ENCODE measurements around the gene ZBED5. TPM values are rescaled to one million over a fixed set of nuclear protein-coding genes. Genes with fewer than 3 reads are reported as not detected.

ZBED5 gene
- polyA plus RNA-seq, 1 donor from 2014 or later: 178 TPM

DNA sequence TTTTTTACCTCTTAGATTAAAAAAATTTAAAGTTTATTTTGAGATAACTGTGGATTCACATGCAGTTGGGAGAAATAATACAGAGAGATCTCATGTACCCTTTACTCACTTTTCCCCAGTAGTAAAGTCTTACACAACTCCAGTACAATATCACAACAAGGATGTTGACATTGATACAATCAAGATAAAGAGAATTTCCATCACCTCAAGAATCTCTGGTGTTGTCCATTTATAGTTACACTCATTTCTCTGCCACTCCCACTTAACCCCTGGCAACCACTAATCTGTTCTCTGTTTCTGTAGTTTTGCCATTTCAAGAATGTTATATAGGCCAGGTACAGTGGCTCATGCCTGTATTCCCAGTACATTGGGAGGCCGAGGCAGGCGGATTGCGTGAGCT is 10.5 kb upstream of the ZBED5 start:
- Histone ChIP-seq H3K79me2 (replicated peaks; ENCODE audit: insufficient read depth, low read length) (no peaks in the 10 kb centered on the region), H3K27me3 (ENCODE audit: insufficient read depth, low read depth, low read length) (no peaks in the 10 kb centered on the region), H3K9ac (ENCODE audit: low read length) (no peak overlapping the region), H4K20me1 (ENCODE audit: insufficient read depth) (no peaks in the 10 kb centered on the region), H2AFZ (ENCODE audit: low read depth, low read length) (no peak overlapping the region), H3K4me2 (ENCODE audit: low read length) (no peak overlapping the region), H3F3A (ENCODE audit: insufficient read depth, low read length, poor library complexity, severe bottlenecking) (no peaks in the 10 kb centered on the region), H3K9me2 (ENCODE audit: insufficient read depth, low read length) (no peaks in the 10 kb centered on the region), H3K36me3 (ENCODE audit: insufficient read depth, low read length) (no peaks in the 10 kb centered on the region), H3K27ac (ENCODE audit: low read length) (no peak overlapping the region), H3K4me3 (ENCODE audit: low read length) (no peak overlapping the region), H3K9me3 (ENCODE audit: low read length) (no peaks in the 10 kb centered on the region)
- no peak for TF ChIP-seq POLR2AphosphoS5 (IDR thresholded peaks at IDR 0.05)
- no peak for TF ChIP-seq RAD21 (conservative IDR thresholded peaks at IDR 0.05)
- TF ChIP-seq, protein P1, sequence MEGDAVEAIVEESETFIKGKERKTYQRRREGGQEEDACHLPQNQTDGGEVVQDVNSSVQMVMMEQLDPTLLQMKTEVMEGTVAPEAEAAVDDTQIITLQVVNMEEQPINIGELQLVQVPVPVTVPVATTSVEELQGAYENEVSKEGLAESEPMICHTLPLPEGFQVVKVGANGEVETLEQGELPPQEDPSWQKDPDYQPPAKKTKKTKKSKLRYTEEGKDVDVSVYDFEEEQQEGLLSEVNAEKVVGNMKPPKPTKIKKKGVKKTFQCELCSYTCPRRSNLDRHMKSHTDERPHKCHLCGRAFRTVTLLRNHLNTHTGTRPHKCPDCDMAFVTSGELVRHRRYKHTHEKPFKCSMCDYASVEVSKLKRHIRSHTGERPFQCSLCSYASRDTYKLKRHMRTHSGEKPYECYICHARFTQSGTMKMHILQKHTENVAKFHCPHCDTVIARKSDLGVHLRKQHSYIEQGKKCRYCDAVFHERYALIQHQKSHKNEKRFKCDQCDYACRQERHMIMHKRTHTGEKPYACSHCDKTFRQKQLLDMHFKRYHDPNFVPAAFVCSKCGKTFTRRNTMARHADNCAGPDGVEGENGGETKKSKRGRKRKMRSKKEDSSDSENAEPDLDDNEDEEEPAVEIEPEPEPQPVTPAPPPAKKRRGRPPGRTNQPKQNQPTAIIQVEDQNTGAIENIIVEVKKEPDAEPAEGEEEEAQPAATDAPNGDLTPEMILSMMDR (IDR thresholded peaks at IDR 0.05; ENCODE audit: poor library complexity, severe bottlenecking): no peak
- no peak for TF ChIP-seq EP300 (conservative IDR thresholded peaks at IDR 0.05; ENCODE audit: poor library complexity, severe bottlenecking)
- no peak for TF ChIP-seq SMC3 (conservative IDR thresholded peaks at IDR 0.05; ENCODE audit: poor library complexity)
- TF ChIP-seq, protein P2, sequence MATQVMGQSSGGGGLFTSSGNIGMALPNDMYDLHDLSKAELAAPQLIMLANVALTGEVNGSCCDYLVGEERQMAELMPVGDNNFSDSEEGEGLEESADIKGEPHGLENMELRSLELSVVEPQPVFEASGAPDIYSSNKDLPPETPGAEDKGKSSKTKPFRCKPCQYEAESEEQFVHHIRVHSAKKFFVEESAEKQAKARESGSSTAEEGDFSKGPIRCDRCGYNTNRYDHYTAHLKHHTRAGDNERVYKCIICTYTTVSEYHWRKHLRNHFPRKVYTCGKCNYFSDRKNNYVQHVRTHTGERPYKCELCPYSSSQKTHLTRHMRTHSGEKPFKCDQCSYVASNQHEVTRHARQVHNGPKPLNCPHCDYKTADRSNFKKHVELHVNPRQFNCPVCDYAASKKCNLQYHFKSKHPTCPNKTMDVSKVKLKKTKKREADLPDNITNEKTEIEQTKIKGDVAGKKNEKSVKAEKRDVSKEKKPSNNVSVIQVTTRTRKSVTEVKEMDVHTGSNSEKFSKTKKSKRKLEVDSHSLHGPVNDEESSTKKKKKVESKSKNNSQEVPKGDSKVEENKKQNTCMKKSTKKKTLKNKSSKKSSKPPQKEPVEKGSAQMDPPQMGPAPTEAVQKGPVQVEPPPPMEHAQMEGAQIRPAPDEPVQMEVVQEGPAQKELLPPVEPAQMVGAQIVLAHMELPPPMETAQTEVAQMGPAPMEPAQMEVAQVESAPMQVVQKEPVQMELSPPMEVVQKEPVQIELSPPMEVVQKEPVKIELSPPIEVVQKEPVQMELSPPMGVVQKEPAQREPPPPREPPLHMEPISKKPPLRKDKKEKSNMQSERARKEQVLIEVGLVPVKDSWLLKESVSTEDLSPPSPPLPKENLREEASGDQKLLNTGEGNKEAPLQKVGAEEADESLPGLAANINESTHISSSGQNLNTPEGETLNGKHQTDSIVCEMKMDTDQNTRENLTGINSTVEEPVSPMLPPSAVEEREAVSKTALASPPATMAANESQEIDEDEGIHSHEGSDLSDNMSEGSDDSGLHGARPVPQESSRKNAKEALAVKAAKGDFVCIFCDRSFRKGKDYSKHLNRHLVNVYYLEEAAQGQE (IDR thresholded peaks at IDR 0.05; ENCODE audit: borderline replicate concordance): no peak
- no peak for TF ChIP-seq TAF1 (IDR thresholded peaks at IDR 0.05; ENCODE audit: low read depth)
- no peak for TF ChIP-seq MXI1 (conservative IDR thresholded peaks at IDR 0.05; ENCODE audit: poor library complexity, severe bottlenecking)
- no peak for TF ChIP-seq EZH2 (IDR thresholded peaks at IDR 0.05; ENCODE audit: borderline replicate concordance, insufficient read depth, low read length, poor library complexity, severe bottlenecking)

DNA sequence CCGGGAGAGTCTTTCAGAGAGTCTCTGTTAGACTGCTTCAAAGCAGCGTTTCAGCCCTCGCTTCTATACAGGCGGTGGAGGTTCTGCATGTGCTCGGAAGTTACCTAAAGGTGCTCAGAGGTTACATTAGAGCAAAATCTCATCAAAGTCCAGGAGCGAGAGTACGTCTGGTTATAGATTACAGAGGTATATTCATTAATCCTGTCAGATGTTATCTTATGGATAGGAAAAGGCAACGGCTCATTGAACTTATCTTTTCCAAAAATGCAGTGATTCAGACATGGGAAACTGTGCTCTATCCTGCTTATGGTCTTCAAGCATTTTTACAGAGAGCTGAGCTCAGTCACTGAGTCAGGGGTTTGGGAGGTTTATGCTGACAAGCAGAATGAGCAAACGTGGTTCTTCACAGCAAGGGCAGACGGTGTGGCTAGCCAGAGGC is 9.1 kb upstream of the ZBED5 start:
- TF ChIP-seq EZH2 (IDR thresholded peaks at IDR 0.05; ENCODE audit: borderline replicate concordance, insufficient read depth, low read length, poor library complexity, severe bottlenecking): no peak
- no peak for TF ChIP-seq EP300 (conservative IDR thresholded peaks at IDR 0.05; ENCODE audit: poor library complexity, severe bottlenecking)
- TF ChIP-seq TAF1 (IDR thresholded peaks at IDR 0.05; ENCODE audit: low read depth): no peak
- no peak for TF ChIP-seq MXI1 (conservative IDR thresholded peaks at IDR 0.05; ENCODE audit: poor library complexity, severe bottlenecking)
- TF ChIP-seq POLR2AphosphoS5 (IDR thresholded peaks at IDR 0.05): no peak
- TF ChIP-seq RAD21 (conservative IDR thresholded peaks at IDR 0.05): no peak
- TF ChIP-seq, protein P2 (IDR thresholded peaks at IDR 0.05; ENCODE audit: borderline replicate concordance): no peak
- no peak for TF ChIP-seq SMC3 (conservative IDR thresholded peaks at IDR 0.05; ENCODE audit: poor library complexity)
- TF ChIP-seq, protein P1 (IDR thresholded peaks at IDR 0.05; ENCODE audit: poor library complexity, severe bottlenecking): no peak
- H3K79me2 ChIP-seq (replicated peaks; ENCODE audit: insufficient read depth, low read length): no peaks in the 10 kb centered on the region
- H3K36me3 ChIP-seq (ENCODE audit: insufficient read depth, low read length): no peaks in the 10 kb centered on the region
- H3K27ac ChIP-seq (ENCODE audit: low read length): no peak overlapping the region
- H3K4me3 ChIP-seq (ENCODE audit: low read length): no peak overlapping the region
- no peaks in the 10 kb centered on the region for H4K20me1 ChIP-seq (ENCODE audit: insufficient read depth)
- H3K9ac ChIP-seq (ENCODE audit: low read length): no peak overlapping the region
- no peaks in the 10 kb centered on the region for H3K9me2 ChIP-seq (ENCODE audit: insufficient read depth, low read length)
- H3K9me3 ChIP-seq (ENCODE audit: low read length): no peaks in the 10 kb centered on the region
- no peak overlapping the region for H2AFZ ChIP-seq (ENCODE audit: low read depth, low read length)
- no peaks in the 10 kb centered on the region for H3F3A ChIP-seq (ENCODE audit: insufficient read depth, low read length, poor library complexity, severe bottlenecking)
- no peaks in the 10 kb centered on the region for H3K27me3 ChIP-seq (ENCODE audit: insufficient read depth, low read depth, low read length)
- H3K4me2 ChIP-seq (ENCODE audit: low read length): no peak overlapping the region

All from neural cell (in vitro differentiated cells).